H7 (cell line): Measurements from ENCODE around the gene FRMD4A. TPM values are rescaled to one million over a fixed set of nuclear protein-coding genes. Genes with fewer than 3 reads are reported as not detected.

Experiments
- DNase-seq: peaks from one replicate; pipeline ENCODE4 v3.0.0; 2012
- H3K27me3 ChIP-seq: 2 replicates; pipeline ENCODE4 v1.6.0; 2011; ENCODE audit warnings: mild to moderate bottlenecking, low read length; ENCODE audit not compliant: control insufficient read depth, insufficient read depth
- H3K36me3 ChIP-seq: replicated peaks from 2 replicates; pipeline ENCODE4 v1.5.1; 2011; ENCODE audit warnings: low read length; ENCODE audit not compliant: control insufficient read depth, insufficient read depth
- H3K4me3 ChIP-seq: 2 replicates; pipeline ENCODE4 v1.5.1; 2011; ENCODE audit warnings: low read depth, mild to moderate bottlenecking, control low read depth, low read length, moderate library complexity; ENCODE audit not compliant: insufficient read depth
- total RNA-seq: library from RNA; depleted of rRNA; stranded (reverse); fragments of >200 nt; shearing (Covaris generic); gene quantifications from 2 replicates; pipeline ENCODE4 v1.2.3, GENCODE V29; 2014

The FRMD4A gene
- total RNA-seq, 1 experiment from 2014 or later = 10.8 TPM

DNA sequence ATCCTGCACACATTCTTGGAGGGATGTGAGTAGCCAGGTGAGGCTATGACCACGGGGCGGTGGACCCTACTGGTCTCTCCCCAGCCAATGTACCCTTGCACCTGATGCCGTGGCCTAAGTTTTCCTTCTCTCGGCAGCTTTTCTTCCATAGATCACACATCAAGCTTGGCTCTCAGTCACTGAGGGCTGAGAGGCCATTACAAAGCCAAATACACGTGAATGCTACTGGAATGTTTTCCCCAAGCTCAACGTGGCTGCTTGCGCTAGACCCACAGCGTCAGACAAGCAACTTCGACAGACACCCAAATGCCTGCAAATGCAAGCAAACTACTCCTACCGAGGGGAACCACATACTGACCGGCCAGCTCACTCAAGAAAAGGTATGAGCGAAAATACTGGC lies 660.8 kb downstream of the FRMD4A start:
- no peak for DNase-seq
- no peak overlapping the region for H3K4me3 ChIP-seq
- no peaks in the 10 kb centered on the region for H3K27me3 ChIP-seq
- no peaks in the 10 kb centered on the region; the same call in 1 of the 2 replicates for H3K36me3 ChIP-seq

- no peaks in the 10 kb centered on the region; the same call in 1 of the 2 replicates for H3K36me3 ChIP-seq
- DNase-seq = no peak
- H3K27me3 ChIP-seq = no peaks in the 10 kb centered on the region
- H3K4me3 ChIP-seq = no peak overlapping the region
Measured at GRCh38 chr10:13669182-13669855, 661.4 kb downstream of the FRMD4A start.

DNA sequence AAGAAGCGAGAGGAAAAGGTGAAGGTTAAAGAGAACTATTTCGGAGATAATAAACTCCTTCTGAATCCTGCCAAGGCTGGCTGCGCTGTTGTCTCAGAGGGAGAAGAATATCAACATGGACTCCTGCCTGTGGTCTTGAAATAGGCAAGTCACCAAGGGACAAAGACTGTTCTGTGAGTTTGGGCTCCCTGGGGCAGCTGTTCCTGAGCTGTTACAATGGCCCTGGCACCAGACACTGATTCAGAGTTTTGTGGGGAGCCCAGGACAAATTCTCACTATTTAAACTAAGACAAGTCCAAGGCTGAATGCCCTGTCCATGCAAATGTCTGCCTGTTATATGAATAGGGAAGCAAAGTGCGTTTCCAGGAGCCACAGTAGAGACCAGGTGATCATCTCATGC lies 662.6 kb downstream of the FRMD4A start:
- H3K4me3 ChIP-seq = no peak overlapping the region
- no peak for DNase-seq
- H3K36me3 ChIP-seq = no peaks in the 10 kb centered on the region; the same call in 1 of the 2 replicates
- H3K27me3 ChIP-seq = no peaks in the 10 kb centered on the region

DNA sequence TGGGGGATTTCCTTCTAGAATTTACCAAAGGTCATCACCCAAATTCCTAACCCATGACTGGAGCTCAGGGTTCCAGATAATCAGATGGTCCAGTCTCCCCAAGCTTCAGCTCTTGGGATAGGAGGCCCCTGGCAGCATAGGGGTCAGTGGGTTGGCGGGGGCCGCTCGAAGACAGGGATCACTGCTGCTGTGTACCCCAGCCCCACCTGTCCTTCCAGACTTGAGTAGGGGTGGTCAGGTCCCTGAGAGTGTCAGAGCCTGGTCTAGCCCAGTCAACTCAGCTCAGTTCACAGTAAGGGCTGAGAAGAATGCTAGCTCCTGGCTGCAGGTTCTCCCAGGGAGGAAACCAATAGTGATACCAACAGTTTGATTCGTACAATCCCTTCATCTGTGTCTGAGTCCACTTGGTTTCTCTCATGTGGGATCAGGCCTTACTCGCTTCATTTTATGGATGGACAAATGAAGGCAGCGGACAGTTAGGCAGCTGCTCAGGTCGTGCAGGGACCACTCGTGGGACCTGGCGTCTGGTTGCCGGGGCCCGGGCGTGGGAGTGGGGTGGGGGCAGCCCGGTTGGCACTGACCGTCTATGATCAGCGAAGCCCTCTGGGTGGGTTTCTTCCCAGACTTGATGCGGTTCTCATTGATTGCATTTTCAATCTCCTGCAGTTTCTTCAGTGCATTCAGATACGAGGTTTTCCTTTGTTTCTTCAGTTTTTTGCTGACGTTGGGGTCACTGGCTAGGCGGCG lies 665.0 kb downstream of the FRMD4A start:
- no peaks in the 10 kb centered on the region; the same call in 1 of the 2 replicates for H3K36me3 ChIP-seq
- H3K27me3 ChIP-seq = no peaks in the 10 kb centered on the region
- no peak for DNase-seq
- no peak overlapping the region for H3K4me3 ChIP-seq

- no peak for DNase-seq
- Histone ChIP-seq H3K27me3 (no peaks in the 10 kb centered on the region), H3K36me3 (no peaks in the 10 kb centered on the region), H3K4me3 (no peak overlapping the region)
Measured at GRCh38 chr10:13661256-13661655, 669.5 kb downstream of the FRMD4A start.

GRCh38 chr10:13660551-13660920 lies 670.2 kb downstream of the FRMD4A start:
- DNase-seq = no peak
- Histone ChIP-seq H3K27me3 (no peaks in the 10 kb centered on the region), H3K36me3 (no peaks in the 10 kb centered on the region; the same call in 1 of the 2 replicates), H3K4me3 (no peak overlapping the region)

DNA sequence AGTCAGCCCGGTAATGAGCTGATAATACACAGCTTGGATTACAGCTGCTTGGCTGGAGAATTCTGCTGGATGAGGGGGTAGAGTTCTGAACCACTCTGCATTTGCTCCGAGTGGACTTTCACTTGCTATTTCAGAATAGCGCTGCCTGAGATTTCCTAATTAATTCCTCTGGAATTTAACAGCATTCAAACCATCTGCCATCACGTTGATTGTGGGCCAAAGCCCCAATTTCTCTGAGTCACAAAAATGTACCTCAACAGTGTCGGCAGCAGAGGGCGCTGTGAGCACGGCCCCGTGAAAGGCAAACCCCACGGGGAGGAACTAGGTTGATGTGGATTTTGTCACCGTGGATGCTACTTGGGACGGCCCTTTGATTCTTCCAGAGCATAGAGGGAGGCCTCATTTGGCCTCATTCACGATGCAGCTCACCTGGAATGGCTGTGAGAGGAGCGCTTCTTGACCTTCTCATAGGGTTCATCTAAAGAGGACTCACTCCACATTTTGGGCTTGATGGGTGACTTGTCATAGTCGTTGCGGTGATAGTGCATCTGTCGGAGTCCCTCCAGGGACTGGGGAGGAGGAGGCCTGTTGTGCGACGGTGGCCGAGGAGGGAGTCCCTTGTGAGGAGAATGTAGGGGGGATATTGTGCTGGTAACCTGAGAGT lies 670.7 kb downstream of the FRMD4A start:
- Histone ChIP-seq H3K27me3 (no peaks in the 10 kb centered on the region), H3K4me3 (no peak overlapping the region), H3K36me3 (peaks cover 1% of the 10 kb centered on the region; the same call in 1 of the 2 replicates)
- peak; percentile 89 for DNase-seq

- no peak for DNase-seq
- Histone ChIP-seq H3K4me3 (no peak overlapping the region), H3K36me3 (peaks cover 1% of the 10 kb centered on the region), H3K27me3 (no peaks in the 10 kb centered on the region)
Measured at GRCh38 chr10:13658871-13659685, 671.6 kb downstream of the FRMD4A start.

DNA sequence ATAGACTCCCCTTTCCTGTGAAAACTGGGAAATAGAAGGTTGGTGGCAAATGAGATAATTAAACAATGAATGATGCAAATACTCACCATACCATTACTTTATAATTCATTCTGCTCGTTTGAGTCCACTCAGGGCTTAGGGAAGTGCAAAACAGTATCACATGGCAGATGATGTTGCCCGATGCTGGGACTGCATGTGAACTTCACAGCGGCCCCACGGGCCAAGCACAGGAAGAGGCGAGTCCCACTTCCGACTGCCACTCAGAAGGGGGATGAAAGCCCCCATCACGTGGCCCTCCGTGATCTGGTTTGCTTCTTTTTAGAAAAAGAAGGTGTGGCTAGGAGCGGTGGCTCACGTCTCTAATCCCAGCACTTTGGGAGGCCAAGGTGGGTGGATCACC lies 672.5 kb downstream of the FRMD4A start:
- no peak overlapping the region for H3K4me3 ChIP-seq
- DNase-seq = no peak
- H3K36me3 ChIP-seq = peaks cover 3% of the 10 kb centered on the region
- no peaks in the 10 kb centered on the region for H3K27me3 ChIP-seq

- DNase-seq = peak; percentile 51
- Histone ChIP-seq H3K36me3 (peaks cover 3% of the 10 kb centered on the region), H3K4me3 (no peak overlapping the region), H3K27me3 (no peaks in the 10 kb centered on the region)
Measured at GRCh38 chr10:13657101-13657680, 673.5 kb downstream of the FRMD4A start.

GRCh38 chr10:13656337-13657100 lies 674.2 kb downstream of the FRMD4A start:
- H3K4me3 ChIP-seq = no peak overlapping the region
- no peaks in the 10 kb centered on the region for H3K27me3 ChIP-seq
- DNase-seq = no peak
- H3K36me3 ChIP-seq = peaks cover 3% of the 10 kb centered on the region

- DNase-seq = no peak
- Histone ChIP-seq H3K27me3 (no peaks in the 10 kb centered on the region), H3K4me3 (no peak overlapping the region), H3K36me3 (peaks cover 3% of the 10 kb centered on the region)
Measured at GRCh38 chr10:13654846-13655245, 675.9 kb downstream of the FRMD4A start.

DNA sequence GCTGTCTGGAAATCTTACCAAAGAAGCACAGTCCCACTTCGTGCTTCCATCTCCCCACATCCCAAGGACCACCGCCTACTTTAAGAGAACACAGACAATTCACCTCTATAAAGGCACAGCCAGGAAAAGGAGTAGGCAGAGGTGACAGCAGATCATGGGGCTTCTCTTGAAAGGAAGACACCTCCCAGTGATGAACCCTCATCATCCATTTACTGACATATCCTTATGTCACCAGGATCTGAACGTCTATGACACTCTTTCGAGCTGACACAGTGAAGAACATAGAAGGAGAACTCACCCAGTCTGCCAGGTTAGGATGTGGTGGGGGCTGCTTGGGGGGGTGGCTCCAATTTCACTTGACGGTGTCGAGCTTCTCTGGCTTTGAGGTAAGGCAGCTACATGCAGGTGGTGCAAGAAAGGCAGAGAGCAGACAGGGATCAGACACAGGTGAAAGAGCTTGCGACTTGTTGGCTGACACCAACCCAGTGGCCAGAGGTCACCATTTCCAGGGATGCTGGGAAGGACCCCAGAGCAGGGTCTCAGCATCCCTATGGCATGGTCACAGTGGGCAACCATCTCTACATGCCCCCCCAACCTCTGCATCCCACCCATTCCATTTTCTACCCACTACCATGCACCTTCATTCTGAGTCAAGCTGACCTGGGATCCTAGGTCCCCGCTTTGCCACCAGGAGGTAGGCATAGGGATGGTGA lies 676.5 kb downstream of the FRMD4A start:
- Histone ChIP-seq H3K4me3 (no peak overlapping the region), H3K27me3 (no peaks in the 10 kb centered on the region), H3K36me3 (peaks cover 3% of the 10 kb centered on the region)
- no peak for DNase-seq
